ENCODE data around the gene FURIN.
A peak's percentile ranks its signal among the peaks of the same experiment; 100 is the strongest.

FURIN gene

DNA sequence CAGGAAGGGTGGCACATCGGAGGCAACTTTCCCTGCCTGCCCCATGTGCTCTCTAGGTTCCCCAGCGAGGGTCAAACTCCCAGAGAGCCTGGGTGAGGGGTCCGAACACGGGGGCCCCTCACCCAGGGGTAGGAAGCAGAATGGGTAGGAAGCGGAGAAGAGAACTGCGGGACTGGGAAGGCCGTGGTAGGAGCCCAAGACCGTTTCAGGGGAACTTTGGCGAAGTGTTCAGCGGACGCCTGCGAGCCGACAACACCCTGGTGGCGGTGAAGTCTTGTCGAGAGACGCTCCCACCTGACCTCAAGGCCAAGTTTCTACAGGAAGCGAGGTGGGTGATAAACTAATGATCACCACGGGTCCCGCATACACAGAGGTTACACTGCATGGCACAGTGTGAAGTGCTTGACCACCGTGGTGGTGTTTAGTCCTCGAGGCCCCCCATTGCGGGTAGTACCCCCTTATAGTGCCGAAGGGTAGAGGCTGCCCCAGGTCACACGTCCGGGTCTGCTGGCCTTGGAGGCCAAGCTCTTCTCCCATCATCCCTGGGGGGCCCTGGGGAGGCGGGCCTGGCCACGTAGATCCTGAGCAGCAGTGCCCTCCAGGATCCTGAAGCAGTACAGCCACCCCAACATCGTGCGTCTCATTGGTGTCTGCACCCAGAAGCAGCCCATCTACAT is 24.2 kb downstream of the FURIN start:
- no peak for DNase-seq (ENCODE audit: low read depth in 1 of 2, low spot score in 1 of 2)
- H3K27ac ChIP-seq (replicated peaks), result no peak overlapping the region
- H3K4me3 ChIP-seq (replicated peaks; ENCODE audit: insufficient read depth, low read length), result no peak overlapping the region
- TF ChIP-seq, protein P1, sequence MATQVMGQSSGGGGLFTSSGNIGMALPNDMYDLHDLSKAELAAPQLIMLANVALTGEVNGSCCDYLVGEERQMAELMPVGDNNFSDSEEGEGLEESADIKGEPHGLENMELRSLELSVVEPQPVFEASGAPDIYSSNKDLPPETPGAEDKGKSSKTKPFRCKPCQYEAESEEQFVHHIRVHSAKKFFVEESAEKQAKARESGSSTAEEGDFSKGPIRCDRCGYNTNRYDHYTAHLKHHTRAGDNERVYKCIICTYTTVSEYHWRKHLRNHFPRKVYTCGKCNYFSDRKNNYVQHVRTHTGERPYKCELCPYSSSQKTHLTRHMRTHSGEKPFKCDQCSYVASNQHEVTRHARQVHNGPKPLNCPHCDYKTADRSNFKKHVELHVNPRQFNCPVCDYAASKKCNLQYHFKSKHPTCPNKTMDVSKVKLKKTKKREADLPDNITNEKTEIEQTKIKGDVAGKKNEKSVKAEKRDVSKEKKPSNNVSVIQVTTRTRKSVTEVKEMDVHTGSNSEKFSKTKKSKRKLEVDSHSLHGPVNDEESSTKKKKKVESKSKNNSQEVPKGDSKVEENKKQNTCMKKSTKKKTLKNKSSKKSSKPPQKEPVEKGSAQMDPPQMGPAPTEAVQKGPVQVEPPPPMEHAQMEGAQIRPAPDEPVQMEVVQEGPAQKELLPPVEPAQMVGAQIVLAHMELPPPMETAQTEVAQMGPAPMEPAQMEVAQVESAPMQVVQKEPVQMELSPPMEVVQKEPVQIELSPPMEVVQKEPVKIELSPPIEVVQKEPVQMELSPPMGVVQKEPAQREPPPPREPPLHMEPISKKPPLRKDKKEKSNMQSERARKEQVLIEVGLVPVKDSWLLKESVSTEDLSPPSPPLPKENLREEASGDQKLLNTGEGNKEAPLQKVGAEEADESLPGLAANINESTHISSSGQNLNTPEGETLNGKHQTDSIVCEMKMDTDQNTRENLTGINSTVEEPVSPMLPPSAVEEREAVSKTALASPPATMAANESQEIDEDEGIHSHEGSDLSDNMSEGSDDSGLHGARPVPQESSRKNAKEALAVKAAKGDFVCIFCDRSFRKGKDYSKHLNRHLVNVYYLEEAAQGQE (IDR thresholded peaks at IDR 0.05; ENCODE audit: insufficient replicate concordance, low read depth), result no peak
- TF ChIP-seq SPI1 (IDR thresholded peaks at IDR 0.05; ENCODE audit: borderline replicate concordance, low read depth) (no peak), POLR2AphosphoS5 (IDR thresholded peaks at IDR 0.05; ENCODE audit: low read depth) (no peak), GABPA (IDR thresholded peaks at IDR 0.05; ENCODE audit: low read depth) (no peak)
- TF ChIP-seq, protein P2, sequence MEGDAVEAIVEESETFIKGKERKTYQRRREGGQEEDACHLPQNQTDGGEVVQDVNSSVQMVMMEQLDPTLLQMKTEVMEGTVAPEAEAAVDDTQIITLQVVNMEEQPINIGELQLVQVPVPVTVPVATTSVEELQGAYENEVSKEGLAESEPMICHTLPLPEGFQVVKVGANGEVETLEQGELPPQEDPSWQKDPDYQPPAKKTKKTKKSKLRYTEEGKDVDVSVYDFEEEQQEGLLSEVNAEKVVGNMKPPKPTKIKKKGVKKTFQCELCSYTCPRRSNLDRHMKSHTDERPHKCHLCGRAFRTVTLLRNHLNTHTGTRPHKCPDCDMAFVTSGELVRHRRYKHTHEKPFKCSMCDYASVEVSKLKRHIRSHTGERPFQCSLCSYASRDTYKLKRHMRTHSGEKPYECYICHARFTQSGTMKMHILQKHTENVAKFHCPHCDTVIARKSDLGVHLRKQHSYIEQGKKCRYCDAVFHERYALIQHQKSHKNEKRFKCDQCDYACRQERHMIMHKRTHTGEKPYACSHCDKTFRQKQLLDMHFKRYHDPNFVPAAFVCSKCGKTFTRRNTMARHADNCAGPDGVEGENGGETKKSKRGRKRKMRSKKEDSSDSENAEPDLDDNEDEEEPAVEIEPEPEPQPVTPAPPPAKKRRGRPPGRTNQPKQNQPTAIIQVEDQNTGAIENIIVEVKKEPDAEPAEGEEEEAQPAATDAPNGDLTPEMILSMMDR (IDR thresholded peaks at IDR 0.05; ENCODE audit: insufficient read depth, low read length), result no peak
- no peaks in the 10 kb centered on the region for H3K27me3 ChIP-seq (ENCODE audit: insufficient read depth, poor library complexity, severe bottlenecking)

DNA sequence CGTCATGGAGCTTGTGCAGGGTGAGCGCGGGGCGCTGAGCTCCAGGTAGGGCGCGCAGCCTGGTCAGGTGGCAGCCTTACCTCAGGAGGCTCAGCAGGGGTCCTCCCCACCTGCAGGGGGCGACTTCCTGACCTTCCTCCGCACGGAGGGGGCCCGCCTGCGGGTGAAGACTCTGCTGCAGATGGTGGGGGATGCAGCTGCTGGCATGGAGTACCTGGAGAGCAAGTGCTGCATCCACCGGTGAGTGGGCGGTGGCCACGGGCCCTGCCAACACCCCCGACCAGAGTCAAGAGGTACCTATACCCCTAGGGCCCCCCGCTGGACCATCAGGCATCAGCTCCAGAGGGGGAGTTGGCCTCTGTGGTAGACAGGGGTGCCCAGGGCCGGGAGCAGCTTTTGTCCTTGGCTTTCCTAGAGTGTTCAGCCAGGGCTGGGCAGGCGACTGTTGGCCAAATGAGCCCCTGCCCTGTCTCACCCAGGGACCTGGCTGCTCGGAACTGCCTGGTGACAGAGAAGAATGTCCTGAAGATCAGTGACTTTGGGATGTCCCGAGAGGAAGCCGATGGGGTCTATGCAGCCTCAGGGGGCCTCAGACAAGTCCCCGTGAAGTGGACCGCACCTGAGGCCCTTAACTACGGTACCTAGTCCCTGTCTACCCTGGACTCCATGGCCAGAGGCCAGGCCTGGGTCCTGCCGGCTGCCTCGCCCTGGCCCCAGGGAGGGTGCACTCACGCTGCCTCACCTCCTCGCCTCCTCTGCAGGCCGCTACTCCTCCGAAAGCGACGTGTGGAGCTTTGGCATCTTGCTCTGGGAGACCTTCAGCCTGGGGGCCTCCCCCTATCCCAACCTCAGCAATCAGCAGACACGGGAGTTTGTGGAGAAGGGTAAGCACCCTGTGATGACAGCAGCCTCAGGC is 25.0 kb downstream of the FURIN start:
- TF ChIP-seq, protein P2 (IDR thresholded peaks at IDR 0.05; ENCODE audit: insufficient read depth, low read length), result no peak
- TF ChIP-seq SPI1 (IDR thresholded peaks at IDR 0.05; ENCODE audit: borderline replicate concordance, low read depth) (no peak), POLR2AphosphoS5 (IDR thresholded peaks at IDR 0.05; ENCODE audit: low read depth) (no peak), GABPA (IDR thresholded peaks at IDR 0.05; ENCODE audit: low read depth) (no peak)
- TF ChIP-seq, protein P1 (IDR thresholded peaks at IDR 0.05; ENCODE audit: insufficient replicate concordance, low read depth), result no peak
- H3K27ac ChIP-seq (replicated peaks), result no peak overlapping the region
- DNase-seq (ENCODE audit: low read depth in 1 of 2, low spot score in 1 of 2), result no peak

DNA sequence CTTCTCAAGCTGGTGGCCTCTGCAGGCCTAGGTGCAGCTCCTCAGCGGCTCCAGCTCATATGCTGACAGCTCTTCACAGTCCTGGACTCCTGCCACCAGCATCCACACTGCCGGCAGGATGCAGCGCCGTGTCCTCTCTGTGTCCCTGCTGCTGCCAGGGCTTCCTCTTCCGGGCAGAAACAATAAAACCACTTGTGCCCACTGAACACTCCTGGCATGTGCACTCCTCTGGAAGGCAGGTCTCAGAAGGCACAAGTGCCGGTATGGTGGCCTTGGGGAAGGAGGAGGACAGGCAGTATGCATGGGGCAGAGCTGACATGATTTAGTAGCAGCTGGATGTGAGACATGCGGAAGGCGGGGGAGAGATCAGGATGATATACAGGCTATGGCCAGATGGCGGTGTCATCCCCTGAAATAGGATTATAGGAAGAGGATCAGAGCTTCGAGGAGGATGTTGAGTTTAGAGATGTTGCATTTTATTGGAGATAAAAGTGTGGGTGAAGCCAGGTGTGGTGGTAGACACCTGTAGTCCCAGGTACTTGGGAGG is 27.3 kb downstream of the FURIN start:
- H3K27me3 ChIP-seq (ENCODE audit: insufficient read depth, poor library complexity, severe bottlenecking), result no peaks in the 10 kb centered on the region
- H3K4me3 ChIP-seq (replicated peaks; ENCODE audit: insufficient read depth, low read length), result no peak overlapping the region
- H3K27ac ChIP-seq (replicated peaks), result no peak overlapping the region
- peak in 1 of 2 experiments; percentile 37 for DNase-seq (ENCODE audit: low read depth in 1 of 2, low spot score in 1 of 2)
- TF ChIP-seq SPI1 (IDR thresholded peaks at IDR 0.05; ENCODE audit: borderline replicate concordance, low read depth) (no peak), GABPA (IDR thresholded peaks at IDR 0.05; ENCODE audit: low read depth) (no peak), POLR2AphosphoS5 (IDR thresholded peaks at IDR 0.05; ENCODE audit: low read depth) (peak; percentile 27)
- TF ChIP-seq, protein P2 (IDR thresholded peaks at IDR 0.05; ENCODE audit: insufficient read depth, low read length), result peak; percentile 0
- TF ChIP-seq, protein P1 (IDR thresholded peaks at IDR 0.05; ENCODE audit: insufficient replicate concordance, low read depth), result no peak

More for the DNA sequence above, 25.0 kb downstream of the FURIN start:
- H3K4me3 ChIP-seq (replicated peaks; ENCODE audit: insufficient read depth, low read length), result no peak overlapping the region
- no peaks in the 10 kb centered on the region for H3K27me3 ChIP-seq (ENCODE audit: insufficient read depth, poor library complexity, severe bottlenecking)

Data from HL-60 (cell line).